ENCODE data around the gene DAAM2.

GRCh38 chr6:39756582-39756981 is 35.6 kb upstream of the DAAM2 start:
- TF ChIP-seq, protein P1, sequence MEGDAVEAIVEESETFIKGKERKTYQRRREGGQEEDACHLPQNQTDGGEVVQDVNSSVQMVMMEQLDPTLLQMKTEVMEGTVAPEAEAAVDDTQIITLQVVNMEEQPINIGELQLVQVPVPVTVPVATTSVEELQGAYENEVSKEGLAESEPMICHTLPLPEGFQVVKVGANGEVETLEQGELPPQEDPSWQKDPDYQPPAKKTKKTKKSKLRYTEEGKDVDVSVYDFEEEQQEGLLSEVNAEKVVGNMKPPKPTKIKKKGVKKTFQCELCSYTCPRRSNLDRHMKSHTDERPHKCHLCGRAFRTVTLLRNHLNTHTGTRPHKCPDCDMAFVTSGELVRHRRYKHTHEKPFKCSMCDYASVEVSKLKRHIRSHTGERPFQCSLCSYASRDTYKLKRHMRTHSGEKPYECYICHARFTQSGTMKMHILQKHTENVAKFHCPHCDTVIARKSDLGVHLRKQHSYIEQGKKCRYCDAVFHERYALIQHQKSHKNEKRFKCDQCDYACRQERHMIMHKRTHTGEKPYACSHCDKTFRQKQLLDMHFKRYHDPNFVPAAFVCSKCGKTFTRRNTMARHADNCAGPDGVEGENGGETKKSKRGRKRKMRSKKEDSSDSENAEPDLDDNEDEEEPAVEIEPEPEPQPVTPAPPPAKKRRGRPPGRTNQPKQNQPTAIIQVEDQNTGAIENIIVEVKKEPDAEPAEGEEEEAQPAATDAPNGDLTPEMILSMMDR (IDR thresholded peaks at IDR 0.05): no peak
- TF ChIP-seq POLR2A (IDR thresholded peaks at IDR 0.05): no peak

Measured in right lobe of liver (tissue), 4 donors.